ENCODE results near the gene LEMD2. TPM values are rescaled to one million over a fixed set of nuclear protein-coding genes. Genes with fewer than 3 reads are reported as not detected.

The LEMD2 gene
- total RNA-seq, 1 experiment from 2014 or later, result 75.8 TPM

DNA sequence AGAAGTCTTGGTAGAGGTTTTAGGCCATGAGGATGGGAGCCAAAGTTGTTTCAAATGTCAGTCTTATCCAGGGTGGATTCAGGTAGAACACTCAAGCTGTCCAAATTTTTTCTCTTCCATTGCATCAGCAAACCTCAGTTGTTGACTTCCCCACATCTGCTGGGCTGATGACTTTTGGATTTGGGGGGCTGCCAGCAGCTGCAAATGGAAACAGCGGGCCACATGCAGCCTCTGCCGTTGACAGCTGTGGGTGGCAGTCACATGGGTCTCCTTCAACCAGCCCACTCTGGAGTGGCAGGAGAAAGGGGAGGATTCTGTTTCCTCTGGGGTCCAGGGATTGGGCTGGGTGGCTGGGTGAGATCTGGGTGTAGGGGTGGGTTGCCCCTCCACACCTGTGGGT, 20.7 kb upstream of the LEMD2 start:
- no TSS peak for BruUV-seq (replicated peaks)
- CTCF ChIA-PET, result no interaction called here
- DNase-seq (ENCODE audit: low spot score), result no peak
- TF ChIP-seq, protein P1, sequence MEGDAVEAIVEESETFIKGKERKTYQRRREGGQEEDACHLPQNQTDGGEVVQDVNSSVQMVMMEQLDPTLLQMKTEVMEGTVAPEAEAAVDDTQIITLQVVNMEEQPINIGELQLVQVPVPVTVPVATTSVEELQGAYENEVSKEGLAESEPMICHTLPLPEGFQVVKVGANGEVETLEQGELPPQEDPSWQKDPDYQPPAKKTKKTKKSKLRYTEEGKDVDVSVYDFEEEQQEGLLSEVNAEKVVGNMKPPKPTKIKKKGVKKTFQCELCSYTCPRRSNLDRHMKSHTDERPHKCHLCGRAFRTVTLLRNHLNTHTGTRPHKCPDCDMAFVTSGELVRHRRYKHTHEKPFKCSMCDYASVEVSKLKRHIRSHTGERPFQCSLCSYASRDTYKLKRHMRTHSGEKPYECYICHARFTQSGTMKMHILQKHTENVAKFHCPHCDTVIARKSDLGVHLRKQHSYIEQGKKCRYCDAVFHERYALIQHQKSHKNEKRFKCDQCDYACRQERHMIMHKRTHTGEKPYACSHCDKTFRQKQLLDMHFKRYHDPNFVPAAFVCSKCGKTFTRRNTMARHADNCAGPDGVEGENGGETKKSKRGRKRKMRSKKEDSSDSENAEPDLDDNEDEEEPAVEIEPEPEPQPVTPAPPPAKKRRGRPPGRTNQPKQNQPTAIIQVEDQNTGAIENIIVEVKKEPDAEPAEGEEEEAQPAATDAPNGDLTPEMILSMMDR (conservative IDR thresholded peaks at IDR 0.05; ENCODE audit: low read depth, low read length), result no peak
- TF ChIP-seq EZH2 (IDR thresholded peaks at IDR 0.05; ENCODE audit: borderline replicate concordance, low read depth, low read length, poor library complexity, severe bottlenecking), result no peak
- intact Hi-C loops (cut with micrococcal nuclease; ENCODE audit: unreplicated experiment), result no loop called here
- Histone ChIP-seq H3K4me3 (ENCODE audit: low read depth, low read length, poor library complexity, severe bottlenecking) (no peak overlapping the region), H3K9me3 (ENCODE audit: low read depth, low read length, poor library complexity, severe bottlenecking) (no peaks in the 10 kb centered on the region), H3K27me3 (replicated peaks; ENCODE audit: insufficient read depth, low read depth, low read length, poor library complexity) (no peaks in the 10 kb centered on the region), H3K4me1 (ENCODE audit: insufficient read depth, low read length, poor library complexity, severe bottlenecking) (peaks cover 35% of the 10 kb centered on the region), H3K27ac (ENCODE audit: low read depth, low read length, poor library complexity, severe bottlenecking) (no peak overlapping the region), H3K36me3 (ENCODE audit: insufficient read depth, low read length, poor library complexity, severe bottlenecking) (no peaks in the 10 kb centered on the region)
- POLR2A ChIA-PET (ENCODE audit: low non-redundant PET), result interaction anchor here (0.7 kb wide), 1 partner anchor 1519 kb away, joined by 3 read pairs; no protein-coding TSS in a partner anchor

- ChIA-PET POLR2A (ENCODE audit: low non-redundant PET) (interaction anchor here (0.7 kb wide), 1 partner anchor 1520 kb away, joined by 3 read pairs; no protein-coding TSS in a partner anchor), CTCF (no interaction called here)
- intact Hi-C loops (cut with micrococcal nuclease; ENCODE audit: unreplicated experiment), result no loop called here
- no peaks in the 10 kb centered on the region for H3K9me3 ChIP-seq (ENCODE audit: low read depth, low read length, poor library complexity, severe bottlenecking)
- DNase-seq (ENCODE audit: low spot score), result peak; percentile 55
- no peaks in the 10 kb centered on the region for H3K36me3 ChIP-seq (ENCODE audit: insufficient read depth, low read length, poor library complexity, severe bottlenecking)
- peaks cover 32% of the 10 kb centered on the region for H3K4me1 ChIP-seq (ENCODE audit: insufficient read depth, low read length, poor library complexity, severe bottlenecking)
- H3K27ac ChIP-seq (ENCODE audit: low read depth, low read length, poor library complexity, severe bottlenecking), result no peak overlapping the region
- TF ChIP-seq EZH2 (IDR thresholded peaks at IDR 0.05; ENCODE audit: borderline replicate concordance, low read depth, low read length, poor library complexity, severe bottlenecking), result no peak
- TF ChIP-seq, protein P1 (conservative IDR thresholded peaks at IDR 0.05; ENCODE audit: low read depth, low read length), result no peak
- no TSS peak for BruUV-seq (replicated peaks)
- no peaks in the 10 kb centered on the region for H3K27me3 ChIP-seq (replicated peaks; ENCODE audit: insufficient read depth, low read depth, low read length, poor library complexity)
- H3K4me3 ChIP-seq (ENCODE audit: low read depth, low read length, poor library complexity, severe bottlenecking), result no peak overlapping the region
Measured at GRCh38 chr6:33808641-33809180, 19.8 kb upstream of the LEMD2 start.

GRCh38 chr6:33807606-33808005, 18.7 kb upstream of the LEMD2 start:
- Histone ChIP-seq H3K4me3 (ENCODE audit: low read depth, low read length, poor library complexity, severe bottlenecking) (no peak overlapping the region), H3K36me3 (ENCODE audit: insufficient read depth, low read length, poor library complexity, severe bottlenecking) (no peaks in the 10 kb centered on the region), H3K9me3 (ENCODE audit: low read depth, low read length, poor library complexity, severe bottlenecking) (no peaks in the 10 kb centered on the region), H3K27ac (ENCODE audit: low read depth, low read length, poor library complexity, severe bottlenecking) (no peak overlapping the region), H3K4me1 (ENCODE audit: insufficient read depth, low read length, poor library complexity, severe bottlenecking) (peaks cover 27% of the 10 kb centered on the region), H3K27me3 (replicated peaks; ENCODE audit: insufficient read depth, low read depth, low read length, poor library complexity) (no peaks in the 10 kb centered on the region)
- POLR2A ChIA-PET (ENCODE audit: low non-redundant PET), result interaction anchor here (0.6 kb wide), 1 partner anchor 15 kb away, joined by 3 read pairs; no protein-coding TSS in a partner anchor
- TF ChIP-seq EZH2 (IDR thresholded peaks at IDR 0.05; ENCODE audit: borderline replicate concordance, low read depth, low read length, poor library complexity, severe bottlenecking), result no peak
- BruUV-seq (replicated peaks), result no TSS peak
- no peak for DNase-seq (ENCODE audit: low spot score)
- CTCF ChIA-PET, result no interaction called here
- intact Hi-C loops (cut with micrococcal nuclease; ENCODE audit: unreplicated experiment), result no loop called here

- Histone ChIP-seq H3K27ac (ENCODE audit: low read depth, low read length, poor library complexity, severe bottlenecking) (no peak overlapping the region), H3K36me3 (ENCODE audit: insufficient read depth, low read length, poor library complexity, severe bottlenecking) (no peaks in the 10 kb centered on the region), H3K9me3 (ENCODE audit: low read depth, low read length, poor library complexity, severe bottlenecking) (no peaks in the 10 kb centered on the region), H3K4me1 (ENCODE audit: insufficient read depth, low read length, poor library complexity, severe bottlenecking) (peaks cover 24% of the 10 kb centered on the region), H3K27me3 (replicated peaks; ENCODE audit: insufficient read depth, low read depth, low read length, poor library complexity) (no peaks in the 10 kb centered on the region), H3K4me3 (ENCODE audit: low read depth, low read length, poor library complexity, severe bottlenecking) (no peak overlapping the region)
- TF ChIP-seq, protein P1 (conservative IDR thresholded peaks at IDR 0.05; ENCODE audit: low read depth, low read length), result no peak
- TF ChIP-seq EZH2 (IDR thresholded peaks at IDR 0.05; ENCODE audit: borderline replicate concordance, low read depth, low read length, poor library complexity, severe bottlenecking), result no peak
- CTCF ChIA-PET, result no interaction called here
- POLR2A ChIA-PET (ENCODE audit: low non-redundant PET), result interaction anchor here (0.6 kb wide), 1 partner anchor 14 kb away, joined by 3 read pairs; no protein-coding TSS in a partner anchor
- DNase-seq (ENCODE audit: low spot score), result no peak
- intact Hi-C loops (cut with micrococcal nuclease; ENCODE audit: unreplicated experiment), result no loop called here
- BruUV-seq (replicated peaks), result no TSS peak
Measured at GRCh38 chr6:33806841-33807240, 17.9 kb upstream of the LEMD2 start.
